Fibroblast of skin of right quadriceps (primary cell): ENCODE measurements around the gene VOPP1.
A peak's percentile ranks its signal among the peaks of the same experiment; 100 is the strongest.
"Not testable (repeated sequence)": the region's sequence is repeated elsewhere in the genome, so short reads cannot be mapped to it uniquely, and the experiment has no call there.

Experiments used
- DNase-seq: peaks from one replicate; pipeline ENCODE4 v3.0.0-alpha.2; 2013

The VOPP1 gene

GRCh38 chr7:55527307-55527706 lies 45.0 kb downstream of the VOPP1 start:
- DNase-seq = no peak

GRCh38 chr7:55526770-55527169 lies 45.5 kb downstream of the VOPP1 start:
- DNase-seq = no peak

GRCh38 chr7:55526329-55526728 lies 46.0 kb downstream of the VOPP1 start:
- no peak for DNase-seq

GRCh38 chr7:55524558-55525310 lies 47.6 kb downstream of the VOPP1 start:
- DNase-seq = no peak

- DNase-seq = no peak
These were observed 48.9 kb downstream of the VOPP1 start for GRCh38 chr7:55523366-55523765.

DNA sequence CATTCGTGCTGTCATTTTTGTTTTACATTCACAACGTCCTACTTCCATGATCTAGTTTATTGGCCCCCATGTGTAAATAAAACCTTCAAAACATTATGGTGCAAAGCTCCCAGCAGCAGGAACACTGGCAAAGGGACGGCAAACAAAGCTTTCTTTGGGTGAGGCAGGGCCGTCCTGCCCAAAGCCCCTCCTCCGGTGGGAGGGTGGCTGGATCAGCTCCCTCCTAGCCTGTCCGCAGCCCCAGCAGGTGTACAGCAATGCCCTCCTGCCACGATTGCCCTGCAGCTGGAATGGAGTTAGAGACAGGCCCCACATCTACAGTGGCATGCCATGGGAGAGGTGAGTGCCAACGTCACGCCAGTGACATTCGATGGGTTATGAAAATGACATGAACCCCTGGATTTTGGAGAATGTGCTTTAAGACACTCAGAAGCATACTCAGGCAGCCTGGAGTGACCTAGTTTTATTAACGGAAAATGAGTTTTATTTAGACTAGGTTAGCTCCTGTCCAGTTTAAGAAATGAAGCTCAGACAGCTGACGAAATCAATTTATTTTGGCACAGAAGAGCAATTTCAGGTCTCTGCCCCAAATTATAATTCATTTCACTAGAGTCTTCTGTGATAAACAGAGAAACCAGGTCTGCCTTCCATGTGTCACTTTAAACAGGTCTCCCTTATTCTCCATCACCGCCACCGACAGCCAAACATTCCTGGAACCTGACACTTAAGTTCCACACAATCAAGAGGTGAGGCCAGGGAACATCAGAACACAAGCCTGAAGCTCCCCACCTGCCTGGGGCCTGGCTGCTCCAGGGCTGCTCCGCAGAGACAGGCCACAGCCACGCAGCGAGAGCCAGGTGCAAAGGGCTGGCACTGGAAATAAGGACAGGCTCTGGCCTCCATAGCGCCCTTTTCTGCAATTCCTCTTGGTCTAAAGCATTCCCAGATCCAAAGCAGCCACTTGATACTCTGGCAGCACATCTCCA lies 50.1 kb downstream of the VOPP1 start:
- DNase-seq = no peak

DNA sequence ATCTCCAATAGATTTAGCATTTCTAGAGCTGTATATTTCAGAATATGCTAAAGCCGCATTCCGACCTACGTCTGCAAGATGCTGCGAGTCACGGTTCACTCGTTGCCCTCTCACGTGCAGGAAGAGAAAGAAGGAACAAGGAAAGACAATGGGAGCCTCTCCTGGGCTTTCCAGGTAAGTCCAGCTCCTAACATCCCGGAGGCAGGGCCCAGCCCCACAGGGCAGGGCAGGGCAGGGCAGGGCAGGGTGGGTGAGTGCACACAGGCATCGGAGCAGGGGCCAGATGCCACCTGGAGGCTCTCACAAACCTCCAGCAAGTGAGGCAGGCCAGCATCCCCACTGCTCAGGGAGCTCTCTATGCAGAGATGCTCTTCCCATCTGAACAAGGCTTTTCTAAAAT lies 50.8 kb downstream of the VOPP1 start:
- no peak for DNase-seq

- DNase-seq = no peak
These were observed 51.7 kb downstream of the VOPP1 start for GRCh38 chr7:55520426-55521140.

GRCh38 chr7:55518836-55519235 lies 53.5 kb downstream of the VOPP1 start:
- no peak for DNase-seq

GRCh38 chr7:55517936-55518689 lies 54.2 kb downstream of the VOPP1 start:
- no peak for DNase-seq

DNA sequence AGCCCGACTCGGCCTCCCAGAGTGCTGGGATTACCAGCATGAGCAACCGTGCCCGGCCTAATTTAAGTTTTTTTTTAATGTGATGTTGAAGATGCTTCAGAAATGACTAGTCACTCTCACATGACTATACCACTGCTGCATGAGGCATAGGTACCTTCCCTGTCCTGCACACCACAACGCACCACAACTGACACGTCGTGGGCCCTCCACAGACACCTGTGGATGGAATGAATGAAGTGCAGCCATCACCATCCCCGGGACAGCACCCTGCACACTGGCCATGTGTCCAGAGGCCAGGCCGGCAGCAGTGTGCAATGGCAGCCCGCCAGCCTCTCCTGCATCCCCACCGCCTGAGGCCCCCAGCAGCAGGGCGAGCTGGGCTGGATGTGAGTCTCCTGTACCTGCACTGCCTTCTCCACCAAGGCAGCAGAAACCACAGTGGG lies 55.1 kb downstream of the VOPP1 start:
- no peak for DNase-seq

DNA sequence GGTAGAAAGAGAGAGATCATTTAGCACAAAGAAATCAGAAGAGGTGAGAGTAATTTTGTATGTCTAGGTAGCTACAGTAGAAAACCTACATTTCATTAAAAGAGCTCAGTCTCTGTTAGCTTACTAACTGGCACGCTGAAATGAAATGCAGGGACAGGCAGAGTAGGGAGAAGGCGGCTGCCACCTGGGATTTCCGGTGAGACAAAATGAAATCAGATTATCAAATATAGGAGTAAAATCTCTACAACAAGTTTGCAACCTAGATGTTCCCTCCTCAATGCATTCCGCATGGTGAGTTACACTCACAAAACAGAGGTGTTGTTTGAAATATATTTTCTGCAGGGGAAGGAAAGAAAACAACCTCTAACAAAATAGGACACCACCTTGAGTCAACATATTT lies 55.9 kb downstream of the VOPP1 start:
- no peak for DNase-seq

DNA sequence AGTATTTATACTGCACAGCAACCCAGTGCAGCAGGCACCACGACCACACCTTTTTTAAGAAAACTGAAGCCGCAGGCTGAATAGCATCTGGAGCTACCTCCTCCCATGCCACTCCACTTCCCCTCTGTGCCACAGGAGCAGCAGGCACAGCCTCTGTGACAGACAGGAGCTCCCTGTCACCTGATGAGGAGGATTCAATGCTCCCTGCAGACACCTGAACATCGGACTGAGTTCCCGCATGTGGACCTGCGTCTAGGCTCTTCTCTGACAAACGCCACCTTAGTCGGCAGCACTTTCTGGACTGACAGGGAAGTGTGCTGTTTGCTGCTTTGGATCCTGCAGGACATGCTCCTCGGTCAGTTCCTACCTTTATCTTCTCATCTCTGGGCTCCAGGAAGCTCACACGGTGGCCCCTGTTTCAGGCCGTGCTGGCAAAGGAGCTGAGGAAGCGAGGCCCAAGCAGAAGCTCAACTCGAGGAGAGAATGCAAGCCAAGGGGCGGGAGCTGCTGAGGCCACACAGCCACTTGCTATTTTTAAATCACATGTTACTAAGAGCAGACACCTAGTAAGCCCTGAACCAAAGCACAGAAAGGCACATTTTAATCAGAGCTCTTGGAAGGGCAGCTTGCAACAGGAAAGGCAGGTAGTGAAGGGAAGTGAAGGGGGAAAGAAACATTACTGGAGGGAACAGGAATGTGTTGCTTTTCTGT lies 56.6 kb downstream of the VOPP1 start:
- DNase-seq = no peak

DNA sequence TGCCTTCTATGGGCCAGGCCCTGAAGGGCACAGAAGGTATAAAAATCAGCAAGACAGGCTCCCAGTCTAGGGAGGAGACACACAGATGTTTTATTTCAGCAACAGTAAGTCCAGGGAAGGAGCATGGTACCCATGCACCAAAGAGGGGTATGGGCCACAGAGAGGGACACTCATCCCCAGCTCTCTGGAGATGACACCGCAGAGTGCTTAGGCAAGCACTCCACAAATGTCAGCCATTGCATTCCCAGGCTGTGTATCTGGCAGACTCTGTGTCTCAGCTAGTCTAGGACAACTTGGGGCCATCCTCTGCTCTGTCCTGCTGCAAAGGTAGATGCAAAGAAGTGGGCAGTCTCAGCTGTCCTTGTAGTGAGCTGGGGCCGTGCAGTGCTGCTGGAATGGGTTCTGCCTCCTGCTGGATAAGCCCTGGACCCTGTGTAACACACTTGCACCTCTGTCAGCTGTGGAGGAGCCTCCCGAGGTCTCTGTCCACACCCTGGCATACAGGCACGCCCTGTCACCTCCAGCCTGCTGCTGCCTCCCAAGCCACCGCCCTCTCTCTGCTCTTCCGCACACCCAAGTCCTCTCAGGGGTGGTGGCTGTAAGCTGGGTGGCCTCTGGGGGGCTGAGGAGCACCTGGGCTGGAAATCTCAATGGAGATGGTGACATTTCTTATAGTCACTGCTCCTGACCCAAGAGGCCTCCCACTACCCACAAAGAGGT lies 57.6 kb downstream of the VOPP1 start:
- no peak for DNase-seq

- DNase-seq = no peak
These were observed 58.4 kb downstream of the VOPP1 start for GRCh38 chr7:55513868-55514267.

DNA sequence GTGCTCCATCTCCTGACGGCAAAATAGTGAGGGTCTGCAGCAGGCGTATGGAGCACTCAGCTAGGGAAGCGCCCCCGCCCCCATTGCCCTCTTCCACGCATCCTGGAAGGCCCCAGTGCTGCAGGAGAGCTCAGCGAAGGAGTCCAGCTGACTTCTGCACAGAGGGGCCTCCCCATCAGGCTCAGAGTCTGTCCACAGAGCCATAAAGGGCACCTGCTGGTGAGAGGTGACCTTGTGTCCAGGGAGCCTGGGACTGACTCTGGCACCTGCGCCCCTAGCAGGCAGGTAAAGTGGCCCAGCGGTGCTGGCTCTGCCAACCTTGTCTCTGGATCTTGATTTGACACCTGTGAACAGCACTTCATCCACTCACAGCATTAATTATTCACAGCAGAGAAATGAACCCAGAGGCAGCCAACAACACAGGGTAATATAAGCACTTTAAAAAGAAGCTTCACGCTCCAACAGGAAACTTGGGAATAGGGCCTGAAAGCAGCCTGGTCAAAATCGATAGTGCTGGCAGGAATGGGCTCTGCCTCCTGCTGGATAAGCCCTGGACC lies 59.6 kb downstream of the VOPP1 start:
- DNase-seq = no peak

DNA sequence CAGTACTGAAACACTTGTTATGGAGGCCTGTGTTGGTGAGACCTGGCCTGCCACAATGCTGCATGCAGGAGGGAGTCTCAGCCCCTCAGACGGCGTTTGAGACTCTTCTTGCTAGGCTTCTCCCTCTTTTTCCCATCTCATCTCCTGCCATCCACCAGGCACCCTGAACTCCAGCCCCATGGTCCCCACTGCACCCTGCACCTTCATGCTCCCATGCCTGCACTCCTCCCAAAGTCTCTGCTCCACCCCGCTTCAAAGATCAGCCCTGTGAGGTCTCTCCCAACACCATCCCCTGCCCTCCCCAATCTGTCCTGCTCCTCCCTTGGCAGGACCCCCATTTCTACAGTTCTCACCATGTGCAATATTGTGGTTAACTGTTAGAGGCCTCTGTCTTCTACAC lies 61.7 kb downstream of the VOPP1 start:
- DNase-seq = no peak

DNA sequence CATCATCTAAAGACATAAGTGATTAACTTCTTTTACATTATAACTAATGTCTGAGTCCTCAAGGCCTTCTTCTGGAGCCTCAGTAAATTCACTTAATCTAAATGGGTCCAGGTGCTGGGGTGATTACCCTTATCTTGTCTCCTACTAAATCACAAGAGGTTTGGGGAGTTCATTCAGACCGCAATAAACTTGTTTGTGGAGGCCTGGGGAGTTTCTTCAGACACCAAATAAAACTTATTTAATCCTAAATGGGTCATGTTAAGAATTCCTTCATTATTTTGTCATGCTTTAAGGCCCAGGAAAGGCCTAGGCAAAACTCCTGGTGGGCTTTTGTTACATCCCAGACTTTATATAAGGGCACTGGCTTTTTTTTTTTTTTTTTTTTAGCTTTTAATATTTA lies 62.1 kb downstream of the VOPP1 start:
- DNase-seq = not testable (repeated sequence)

DNA sequence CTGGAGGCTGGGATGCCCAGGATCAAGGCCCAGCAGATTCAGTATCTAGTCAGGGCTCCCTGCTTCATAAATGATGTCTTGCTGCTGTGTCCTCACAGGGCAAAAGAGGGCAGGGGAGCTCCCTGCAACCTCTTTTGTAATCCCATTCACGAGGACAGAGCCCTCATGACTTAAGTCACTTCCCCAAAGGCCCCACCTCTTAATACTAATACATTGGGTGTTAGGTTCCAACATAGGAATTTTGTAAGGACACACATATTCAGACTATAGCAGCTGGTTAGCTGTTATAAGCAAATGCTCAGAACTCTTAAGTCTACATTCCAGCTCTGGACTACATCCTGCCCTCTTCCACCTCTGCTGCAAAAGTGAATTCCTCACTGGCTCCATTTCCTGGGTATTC lies 63.0 kb downstream of the VOPP1 start:
- peak; percentile 34 for DNase-seq

DNA sequence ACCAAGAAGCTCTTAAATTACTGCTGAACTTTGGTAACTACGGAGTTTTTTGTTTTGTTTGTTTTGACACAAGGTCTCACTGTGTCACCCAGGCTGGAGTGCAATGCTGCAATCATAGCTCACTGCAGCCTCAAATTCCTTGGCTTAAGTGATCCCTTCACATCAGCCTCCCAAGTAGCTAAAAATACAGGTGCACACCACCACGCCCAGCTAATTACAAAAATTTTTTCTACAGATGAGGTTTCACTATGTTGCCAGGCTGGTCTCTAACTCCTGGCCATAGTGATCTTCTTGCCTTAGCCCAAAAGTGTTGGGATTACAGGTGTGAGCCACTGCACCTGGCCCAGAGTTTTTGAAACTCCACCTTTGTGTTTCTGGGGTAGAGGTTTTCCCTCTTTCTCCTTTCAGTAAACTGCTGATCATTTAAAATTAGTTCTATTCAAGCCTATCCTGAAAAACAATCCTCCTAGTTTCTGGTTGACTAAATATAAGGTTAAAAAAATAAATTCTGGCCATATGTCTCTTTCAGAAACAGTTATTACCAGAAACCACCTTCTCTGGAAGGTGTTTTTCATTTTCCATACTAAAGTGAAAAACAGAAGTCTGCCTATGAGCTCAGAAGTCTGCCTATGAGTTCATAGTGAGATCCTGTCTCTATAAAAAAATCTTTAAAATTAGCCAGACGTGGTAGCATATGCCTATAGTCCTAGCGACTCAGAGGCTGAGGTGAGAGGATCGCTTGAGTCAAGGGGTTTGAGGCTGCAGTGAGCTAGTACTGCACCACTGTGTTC lies 63.9 kb downstream of the VOPP1 start:
- DNase-seq = no peak
